Astrocyte of the cerebellum (primary cell): ENCODE measurements around the gene PDHB.

Experiments used
- DNase-seq: peaks from one replicate; pipeline ENCODE4 v3.0.0-alpha.2; 2011; ENCODE audit warnings: low read depth
- H3K4me3 ChIP-seq: 2 replicates; pipeline ENCODE4 v1.5.1; 2011; ENCODE audit warnings: mild to moderate bottlenecking, low read depth, low read length, moderate library complexity
- in situ Hi-C: cut with HindIII; loops from 2 replicates; pipeline ENCODE4 v1.10.0; 2017; ENCODE audit warnings: low sequenced_read_pairs
- TF ChIP-seq, protein P1 (sequence below): IDR thresholded peaks from 2 replicates; pipeline ENCODE4 v1.5.1; 2012; ENCODE audit warnings: low read length, low read depth, moderate library complexity, mild to moderate bottlenecking; ENCODE audit errors: missing control alignments

PDHB gene

DNA sequence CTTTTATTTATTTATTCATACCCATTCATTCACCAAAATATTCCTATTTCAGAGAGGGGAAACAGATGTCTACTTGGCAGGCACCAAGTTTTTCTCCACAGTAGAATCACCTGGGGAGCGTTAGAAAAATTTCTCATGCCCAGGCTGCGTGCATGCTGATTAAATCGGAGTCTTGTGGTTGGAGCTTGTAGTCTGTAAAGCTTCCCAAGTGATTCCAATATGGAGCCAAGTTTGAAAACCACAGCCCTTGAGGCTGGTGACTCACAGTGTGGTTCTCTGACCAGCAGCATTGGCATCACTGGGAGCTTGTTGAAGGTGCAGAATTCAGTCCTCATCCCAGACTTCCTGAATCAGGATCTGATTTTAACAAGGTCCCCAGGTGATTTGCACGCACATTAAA lies 49.7 kb downstream of the PDHB start:
- peak; percentile 100 for DNase-seq
- in situ Hi-C loops: no loop called here
- TF ChIP-seq, protein P1, sequence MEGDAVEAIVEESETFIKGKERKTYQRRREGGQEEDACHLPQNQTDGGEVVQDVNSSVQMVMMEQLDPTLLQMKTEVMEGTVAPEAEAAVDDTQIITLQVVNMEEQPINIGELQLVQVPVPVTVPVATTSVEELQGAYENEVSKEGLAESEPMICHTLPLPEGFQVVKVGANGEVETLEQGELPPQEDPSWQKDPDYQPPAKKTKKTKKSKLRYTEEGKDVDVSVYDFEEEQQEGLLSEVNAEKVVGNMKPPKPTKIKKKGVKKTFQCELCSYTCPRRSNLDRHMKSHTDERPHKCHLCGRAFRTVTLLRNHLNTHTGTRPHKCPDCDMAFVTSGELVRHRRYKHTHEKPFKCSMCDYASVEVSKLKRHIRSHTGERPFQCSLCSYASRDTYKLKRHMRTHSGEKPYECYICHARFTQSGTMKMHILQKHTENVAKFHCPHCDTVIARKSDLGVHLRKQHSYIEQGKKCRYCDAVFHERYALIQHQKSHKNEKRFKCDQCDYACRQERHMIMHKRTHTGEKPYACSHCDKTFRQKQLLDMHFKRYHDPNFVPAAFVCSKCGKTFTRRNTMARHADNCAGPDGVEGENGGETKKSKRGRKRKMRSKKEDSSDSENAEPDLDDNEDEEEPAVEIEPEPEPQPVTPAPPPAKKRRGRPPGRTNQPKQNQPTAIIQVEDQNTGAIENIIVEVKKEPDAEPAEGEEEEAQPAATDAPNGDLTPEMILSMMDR: no peak
- H3K4me3 ChIP-seq: no peak overlapping the region

DNA sequence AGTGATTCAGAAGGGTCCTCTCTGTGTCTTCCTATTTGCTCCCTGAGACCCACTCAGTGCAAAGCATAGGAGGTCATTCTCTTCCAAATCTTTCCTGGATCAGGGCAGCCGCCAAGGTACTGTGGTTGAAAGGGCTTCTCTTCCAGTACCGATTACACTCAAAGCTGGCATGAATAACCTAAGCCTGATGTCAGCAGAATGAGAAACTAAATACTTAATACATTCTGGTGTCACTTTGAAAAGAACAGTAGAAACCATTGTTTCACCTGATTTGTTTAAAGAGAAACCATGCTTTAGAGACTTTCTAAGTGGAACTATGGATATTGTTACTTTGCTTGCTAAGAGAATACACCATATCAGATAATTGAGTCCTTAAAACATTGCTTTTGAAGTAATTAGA lies 50.2 kb downstream of the PDHB start:
- TF ChIP-seq, protein P1: no peak
- in situ Hi-C loops: no loop called here
- H3K4me3 ChIP-seq: no peak overlapping the region
- peak; percentile 90 for DNase-seq

DNA sequence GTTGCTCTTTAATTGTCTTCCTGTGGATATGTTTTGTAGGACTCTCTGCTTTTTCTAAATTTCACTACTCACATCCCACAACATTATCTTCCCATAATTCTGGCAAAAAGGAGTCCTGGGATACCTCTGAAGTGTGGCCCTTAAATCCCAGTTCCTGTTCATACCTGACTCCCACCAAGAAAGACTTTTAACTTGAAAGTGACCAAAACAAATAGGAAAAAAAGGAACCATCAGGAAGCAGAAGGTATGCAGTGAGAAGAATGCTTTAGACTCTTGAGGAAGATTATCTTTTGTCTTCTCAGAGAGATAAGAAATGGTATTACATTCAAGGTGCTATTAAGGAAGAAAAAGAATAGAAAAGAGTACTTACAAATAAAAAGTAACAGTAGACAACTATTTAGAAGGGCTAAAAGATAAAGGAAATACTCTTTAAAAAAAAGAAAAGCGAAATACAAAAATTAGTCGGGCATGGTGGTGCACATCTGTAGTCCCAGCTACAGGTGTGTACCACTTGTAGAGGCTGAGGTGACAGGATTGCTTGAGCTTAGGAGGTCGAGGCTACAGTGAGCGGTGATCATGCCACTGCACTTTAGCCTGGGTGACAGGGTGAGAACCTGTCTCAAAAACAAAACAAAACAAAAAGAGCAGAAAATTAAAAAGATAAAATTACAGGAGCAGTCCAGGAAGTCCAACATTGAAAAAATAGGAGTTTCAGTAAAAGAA lies 54.1 kb downstream of the PDHB start:
- H3K4me3 ChIP-seq: no peak overlapping the region
- no peak for DNase-seq
- in situ Hi-C loops: loop anchor here (5.0 kb wide), 1 partner anchor 42 kb away; no protein-coding TSS in a partner anchor
- TF ChIP-seq, protein P1: no peak

DNA sequence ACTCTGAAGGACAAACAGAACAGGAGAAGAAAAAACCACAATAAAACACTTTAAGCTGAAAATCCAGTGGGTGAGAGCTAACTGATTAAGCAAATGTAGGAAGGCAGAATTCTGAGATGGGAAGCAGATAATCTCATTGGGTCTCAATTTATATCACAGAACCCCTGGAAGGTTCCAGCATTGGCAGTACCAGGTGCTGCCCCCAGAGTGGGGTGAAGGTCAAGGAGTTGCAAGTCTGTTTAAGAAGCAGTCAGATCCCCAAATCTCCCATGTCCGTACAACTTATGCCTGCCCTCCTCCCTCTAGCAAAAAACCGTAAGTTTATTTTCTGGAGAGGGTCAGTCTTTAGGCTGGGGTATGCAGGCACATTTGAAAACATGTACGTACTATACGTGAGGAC lies 55.9 kb downstream of the PDHB start:
- DNase-seq: no peak
- in situ Hi-C loops: loop anchor here (5.0 kb wide), 1 partner anchor 40 kb away; no protein-coding TSS in a partner anchor
- H3K4me3 ChIP-seq: no peak overlapping the region
- TF ChIP-seq, protein P1: no peak
